GM12878 (cell line): ENCODE data around the gene MAPKAP1. TPM values are rescaled to one million over a fixed set of nuclear protein-coding genes. Genes with fewer than 3 reads are reported as not detected.
A peak's percentile ranks its signal among the peaks of the same experiment; 100 is the strongest.

Experiments
- BCL11A ChIP-seq: IDR thresholded peaks from 2 replicates; pipeline ENCODE4 v1.6.1; 2011; ENCODE audit warnings: low read depth, low read length
- BHLHE40 ChIP-seq, 2 experiments: fragments of 450-650 bp in 1 of 2; IDR thresholded peaks; 2 replicates each; pipeline ENCODE4 v1.6.1; 2011 to 2017; ENCODE audit warnings: low read depth in 2 of 2, borderline replicate concordance in 1 of 2, improper control_type of control experiment in 1 of 2, low read length in 1 of 2, mild to moderate bottlenecking in 1 of 2
- CBX5 ChIP-seq: sonication (generic); IDR thresholded peaks from 2 replicates; pipeline ENCODE4 v1.6.1; 2016; ENCODE audit warnings: low read depth, moderate library complexity, mild to moderate bottlenecking, inconsistent platforms
- CHD2 ChIP-seq: IDR thresholded peaks from 2 replicates; pipeline ENCODE4 v1.6.1; 2011; ENCODE audit warnings: low read depth, low read length, improper control_type of control experiment, borderline replicate concordance
- CREB1 ChIP-seq: IDR thresholded peaks from 2 replicates; pipeline ENCODE4 v1.6.1; 2012; ENCODE audit warnings: low read depth, mild to moderate bottlenecking, inconsistent platforms
- MTA2 ChIP-seq: fragments of 450-650 bp; IDR thresholded peaks from 2 replicates; pipeline ENCODE4 v1.6.1; 2016; ENCODE audit warnings: low read depth, mild to moderate bottlenecking, moderate library complexity
- MYC ChIP-seq: IDR thresholded peaks from 2 replicates; pipeline ENCODE4 v1.6.1; 2011; ENCODE audit warnings: mild to moderate bottlenecking, low read length, moderate library complexity, inconsistent platforms; ENCODE audit not compliant: insufficient read depth, insufficient replicate concordance, insufficient read length, severe bottlenecking
- SMAD1 ChIP-seq: fragments of 450-650 bp; IDR thresholded peaks from 2 replicates; pipeline ENCODE4 v1.6.1; 2018; ENCODE audit warnings: mild to moderate bottlenecking, low read depth; ENCODE audit not compliant: partially characterized antibody
- SP1 ChIP-seq: IDR thresholded peaks from one replicate; pipeline ENCODE4 v1.6.1; 2011; ENCODE audit warnings: low read depth, low read length
- polyA plus RNA-seq, 11 experiments: library from polyadenylated mRNA; depleted of rRNA in 4 of 11; unstranded in 6 of 11; stranded (reverse) in 5 of 11; fragments of >200 nt; fragmentation: Nextera tagmentation in 4 of 11; fragmentation: Illumina TruSeq in 1 of 11; extraction: Ambion mirVana in 4 of 11; extraction: Trizol in 1 of 11; gene quantifications; 1 replicate in 1 of 11; 2 replicates in 10 of 11; pipeline versions ENCODE4 v1.2.1 to v1.2.3, GENCODE V29; 2011 to 2016; ENCODE audit warnings: inconsistent platforms in 2 of 11, missing spikeins in 2 of 11, low read depth in 1 of 11
- total RNA-seq, 4 experiments: library from RNA; depleted of rRNA in 3 of 4; stranded (reverse); fragments of >200 nt in 3 of 4; fragmentation: Illumina TruSeq in 1 of 4; extraction: Trizol in 1 of 4; gene quantifications; 2 replicates each; pipeline versions ENCODE4 v1.2.1 to v1.2.3, GENCODE V29; 2013 to 2021
- TF ChIP-seq, protein P1 (sequence below): fragments of 450-650 bp; IDR thresholded peaks from 2 replicates; pipeline ENCODE4 v1.6.1; 2016; ENCODE audit warnings: mild to moderate bottlenecking
- TF ChIP-seq, protein P2 (sequence below): IDR thresholded peaks from 2 replicates; pipeline ENCODE4 v1.6.1; 2012; ENCODE audit warnings: improper control_type of control experiment, low read depth, low read length; ENCODE audit not compliant: insufficient replicate concordance
- TF ChIP-seq, protein P3 (sequence below): IDR thresholded peaks from 2 replicates; pipeline ENCODE4 v1.6.1; 2012; ENCODE audit warnings: low read depth, low read length, improper control_type of control experiment
- TF ChIP-seq, protein P4 (sequence below): fragments of 450-650 bp; IDR thresholded peaks from 2 replicates; pipeline ENCODE4 v1.6.1; 2017; ENCODE audit warnings: borderline replicate concordance
- TF ChIP-seq, protein P5 (sequence below): IDR thresholded peaks from 2 replicates; pipeline ENCODE4 v1.6.1; 2011; ENCODE audit warnings: borderline replicate concordance, low read depth, mild to moderate bottlenecking, moderate library complexity, low read length; ENCODE audit not compliant: insufficient read depth, poor library complexity, severe bottlenecking
- TF ChIP-seq, protein P6 (sequence below): fragments of 450-650 bp; IDR thresholded peaks from 2 replicates; pipeline ENCODE4 v1.6.1; 2017; ENCODE audit warnings: mild to moderate bottlenecking

The MAPKAP1 gene
- total and polyA plus RNA-seq, 10 of the 15 experiments (the other 5 are each of a cell fraction or from before 2014, with no cell fraction given): 5.1 to 188 (median 105) TPM

DNA sequence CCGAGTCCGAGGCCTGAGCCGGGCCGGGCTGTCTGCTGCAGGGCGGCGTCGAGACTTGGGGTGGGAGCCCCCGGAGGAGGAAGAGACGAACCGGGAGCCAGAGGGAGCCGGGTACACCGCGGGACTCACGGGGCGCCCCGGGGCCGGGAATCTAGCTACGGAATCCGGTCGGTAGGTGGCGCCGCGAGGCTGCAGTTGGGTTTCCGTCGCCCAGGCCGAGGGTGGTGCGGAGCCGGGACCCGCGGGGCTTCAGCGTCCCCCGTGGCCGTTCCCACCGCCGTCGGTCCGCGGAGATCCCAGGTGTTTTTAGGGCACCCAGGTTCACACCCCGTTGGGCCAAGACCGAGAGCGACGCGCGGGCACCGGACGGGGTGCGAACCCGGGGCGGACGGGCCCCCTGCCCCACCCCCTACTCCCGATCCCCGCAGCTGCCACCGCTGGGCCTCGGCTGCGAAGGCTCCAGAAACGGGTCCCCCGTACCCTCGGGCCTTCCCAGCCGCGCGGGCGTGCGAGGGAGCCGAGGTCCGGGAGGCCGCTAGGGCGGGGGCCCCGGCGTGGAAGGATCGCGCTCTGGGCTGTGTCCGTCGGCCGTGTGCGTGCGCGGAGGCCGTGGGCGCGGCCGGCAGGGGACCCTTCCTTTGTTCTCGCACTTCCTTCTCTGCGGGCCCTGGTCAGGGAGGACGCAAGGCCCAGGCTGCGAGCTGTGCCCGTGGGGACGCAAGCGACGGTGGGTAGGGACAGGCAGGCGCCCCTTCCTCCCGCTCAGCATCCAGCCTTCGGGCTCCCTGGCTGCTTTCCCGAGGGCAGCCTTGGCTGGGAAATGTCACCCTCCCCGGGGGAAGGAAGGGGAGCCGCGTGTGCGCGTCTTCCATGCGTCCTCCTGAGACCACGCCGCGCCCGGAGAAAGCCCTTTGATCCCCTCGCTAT is 298.8 kb downstream of the MAPKAP1 start (continued):
- TF ChIP-seq BHLHE40 (IDR thresholded peaks at IDR 0.05; ENCODE audit: borderline replicate concordance in 1 of 2, low read depth in 2 of 2, low read length in 1 of 2) (peak; percentile 13 to 43; a peak in 1 of 4 replicates), BCL11A (no peak), CBX5 (no peak), CREB1 (no peak), CHD2 (no peak), SMAD1 (no peak), MTA2 (no peak), SP1 (no peak), MYC (no peak)
- TF ChIP-seq, protein P1, sequence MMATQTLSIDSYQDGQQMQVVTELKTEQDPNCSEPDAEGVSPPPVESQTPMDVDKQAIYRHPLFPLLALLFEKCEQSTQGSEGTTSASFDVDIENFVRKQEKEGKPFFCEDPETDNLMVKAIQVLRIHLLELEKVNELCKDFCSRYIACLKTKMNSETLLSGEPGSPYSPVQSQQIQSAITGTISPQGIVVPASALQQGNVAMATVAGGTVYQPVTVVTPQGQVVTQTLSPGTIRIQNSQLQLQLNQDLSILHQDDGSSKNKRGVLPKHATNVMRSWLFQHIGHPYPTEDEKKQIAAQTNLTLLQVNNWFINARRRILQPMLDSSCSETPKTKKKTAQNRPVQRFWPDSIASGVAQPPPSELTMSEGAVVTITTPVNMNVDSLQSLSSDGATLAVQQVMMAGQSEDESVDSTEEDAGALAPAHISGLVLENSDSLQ: no peak
- TF ChIP-seq, protein P2, sequence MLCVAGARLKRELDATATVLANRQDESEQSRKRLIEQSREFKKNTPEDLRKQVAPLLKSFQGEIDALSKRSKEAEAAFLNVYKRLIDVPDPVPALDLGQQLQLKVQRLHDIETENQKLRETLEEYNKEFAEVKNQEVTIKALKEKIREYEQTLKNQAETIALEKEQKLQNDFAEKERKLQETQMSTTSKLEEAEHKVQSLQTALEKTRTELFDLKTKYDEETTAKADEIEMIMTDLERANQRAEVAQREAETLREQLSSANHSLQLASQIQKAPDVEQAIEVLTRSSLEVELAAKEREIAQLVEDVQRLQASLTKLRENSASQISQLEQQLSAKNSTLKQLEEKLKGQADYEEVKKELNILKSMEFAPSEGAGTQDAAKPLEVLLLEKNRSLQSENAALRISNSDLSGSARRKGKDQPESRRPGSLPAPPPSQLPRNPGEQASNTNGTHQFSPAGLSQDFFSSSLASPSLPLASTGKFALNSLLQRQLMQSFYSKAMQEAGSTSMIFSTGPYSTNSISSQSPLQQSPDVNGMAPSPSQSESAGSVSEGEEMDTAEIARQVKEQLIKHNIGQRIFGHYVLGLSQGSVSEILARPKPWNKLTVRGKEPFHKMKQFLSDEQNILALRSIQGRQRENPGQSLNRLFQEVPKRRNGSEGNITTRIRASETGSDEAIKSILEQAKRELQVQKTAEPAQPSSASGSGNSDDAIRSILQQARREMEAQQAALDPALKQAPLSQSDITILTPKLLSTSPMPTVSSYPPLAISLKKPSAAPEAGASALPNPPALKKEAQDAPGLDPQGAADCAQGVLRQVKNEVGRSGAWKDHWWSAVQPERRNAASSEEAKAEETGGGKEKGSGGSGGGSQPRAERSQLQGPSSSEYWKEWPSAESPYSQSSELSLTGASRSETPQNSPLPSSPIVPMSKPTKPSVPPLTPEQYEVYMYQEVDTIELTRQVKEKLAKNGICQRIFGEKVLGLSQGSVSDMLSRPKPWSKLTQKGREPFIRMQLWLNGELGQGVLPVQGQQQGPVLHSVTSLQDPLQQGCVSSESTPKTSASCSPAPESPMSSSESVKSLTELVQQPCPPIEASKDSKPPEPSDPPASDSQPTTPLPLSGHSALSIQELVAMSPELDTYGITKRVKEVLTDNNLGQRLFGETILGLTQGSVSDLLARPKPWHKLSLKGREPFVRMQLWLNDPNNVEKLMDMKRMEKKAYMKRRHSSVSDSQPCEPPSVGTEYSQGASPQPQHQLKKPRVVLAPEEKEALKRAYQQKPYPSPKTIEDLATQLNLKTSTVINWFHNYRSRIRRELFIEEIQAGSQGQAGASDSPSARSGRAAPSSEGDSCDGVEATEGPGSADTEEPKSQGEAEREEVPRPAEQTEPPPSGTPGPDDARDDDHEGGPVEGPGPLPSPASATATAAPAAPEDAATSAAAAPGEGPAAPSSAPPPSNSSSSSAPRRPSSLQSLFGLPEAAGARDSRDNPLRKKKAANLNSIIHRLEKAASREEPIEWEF: no peak
- TF ChIP-seq, protein P3, sequence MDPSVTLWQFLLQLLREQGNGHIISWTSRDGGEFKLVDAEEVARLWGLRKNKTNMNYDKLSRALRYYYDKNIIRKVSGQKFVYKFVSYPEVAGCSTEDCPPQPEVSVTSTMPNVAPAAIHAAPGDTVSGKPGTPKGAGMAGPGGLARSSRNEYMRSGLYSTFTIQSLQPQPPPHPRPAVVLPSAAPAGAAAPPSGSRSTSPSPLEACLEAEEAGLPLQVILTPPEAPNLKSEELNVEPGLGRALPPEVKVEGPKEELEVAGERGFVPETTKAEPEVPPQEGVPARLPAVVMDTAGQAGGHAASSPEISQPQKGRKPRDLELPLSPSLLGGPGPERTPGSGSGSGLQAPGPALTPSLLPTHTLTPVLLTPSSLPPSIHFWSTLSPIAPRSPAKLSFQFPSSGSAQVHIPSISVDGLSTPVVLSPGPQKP: no peak
- TF ChIP-seq, protein P4, sequence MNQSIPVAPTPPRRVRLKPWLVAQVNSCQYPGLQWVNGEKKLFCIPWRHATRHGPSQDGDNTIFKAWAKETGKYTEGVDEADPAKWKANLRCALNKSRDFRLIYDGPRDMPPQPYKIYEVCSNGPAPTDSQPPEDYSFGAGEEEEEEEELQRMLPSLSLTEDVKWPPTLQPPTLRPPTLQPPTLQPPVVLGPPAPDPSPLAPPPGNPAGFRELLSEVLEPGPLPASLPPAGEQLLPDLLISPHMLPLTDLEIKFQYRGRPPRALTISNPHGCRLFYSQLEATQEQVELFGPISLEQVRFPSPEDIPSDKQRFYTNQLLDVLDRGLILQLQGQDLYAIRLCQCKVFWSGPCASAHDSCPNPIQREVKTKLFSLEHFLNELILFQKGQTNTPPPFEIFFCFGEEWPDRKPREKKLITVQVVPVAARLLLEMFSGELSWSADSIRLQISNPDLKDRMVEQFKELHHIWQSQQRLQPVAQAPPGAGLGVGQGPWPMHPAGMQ: no peak
- TF ChIP-seq, protein P5, sequence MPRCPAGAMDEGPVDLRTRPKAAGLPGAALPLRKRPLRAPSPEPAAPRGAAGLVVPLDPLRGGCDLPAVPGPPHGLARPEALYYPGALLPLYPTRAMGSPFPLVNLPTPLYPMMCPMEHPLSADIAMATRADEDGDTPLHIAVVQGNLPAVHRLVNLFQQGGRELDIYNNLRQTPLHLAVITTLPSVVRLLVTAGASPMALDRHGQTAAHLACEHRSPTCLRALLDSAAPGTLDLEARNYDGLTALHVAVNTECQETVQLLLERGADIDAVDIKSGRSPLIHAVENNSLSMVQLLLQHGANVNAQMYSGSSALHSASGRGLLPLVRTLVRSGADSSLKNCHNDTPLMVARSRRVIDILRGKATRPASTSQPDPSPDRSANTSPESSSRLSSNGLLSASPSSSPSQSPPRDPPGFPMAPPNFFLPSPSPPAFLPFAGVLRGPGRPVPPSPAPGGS: no peak
- TF ChIP-seq, protein P6, sequence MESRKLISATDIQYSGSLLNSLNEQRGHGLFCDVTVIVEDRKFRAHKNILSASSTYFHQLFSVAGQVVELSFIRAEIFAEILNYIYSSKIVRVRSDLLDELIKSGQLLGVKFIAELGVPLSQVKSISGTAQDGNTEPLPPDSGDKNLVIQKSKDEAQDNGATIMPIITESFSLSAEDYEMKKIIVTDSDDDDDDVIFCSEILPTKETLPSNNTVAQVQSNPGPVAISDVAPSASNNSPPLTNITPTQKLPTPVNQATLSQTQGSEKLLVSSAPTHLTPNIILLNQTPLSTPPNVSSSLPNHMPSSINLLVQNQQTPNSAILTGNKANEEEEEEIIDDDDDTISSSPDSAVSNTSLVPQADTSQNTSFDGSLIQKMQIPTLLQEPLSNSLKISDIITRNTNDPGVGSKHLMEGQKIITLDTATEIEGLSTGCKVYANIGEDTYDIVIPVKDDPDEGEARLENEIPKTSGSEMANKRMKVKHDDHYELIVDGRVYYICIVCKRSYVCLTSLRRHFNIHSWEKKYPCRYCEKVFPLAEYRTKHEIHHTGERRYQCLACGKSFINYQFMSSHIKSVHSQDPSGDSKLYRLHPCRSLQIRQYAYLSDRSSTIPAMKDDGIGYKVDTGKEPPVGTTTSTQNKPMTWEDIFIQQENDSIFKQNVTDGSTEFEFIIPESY: no peak
